GM18868 (cell line): ENCODE measurements around the gene ILF2.
A peak's percentile ranks its signal among the peaks of the same experiment; 100 is the strongest.
"Not testable (repeated sequence)": the region's sequence is repeated elsewhere in the genome, so short reads cannot be mapped to it uniquely, and the experiment has no call there.

Experiments
- ATAC-seq: cut with Tn5 transposase; IDR thresholded peaks from one replicate; pipeline ENCODE4 v1.9.1; 2021; ENCODE audit warnings: mild to moderate bottlenecking, moderate library complexity; ENCODE audit not compliant: unreplicated experiment

Gene ILF2

DNA sequence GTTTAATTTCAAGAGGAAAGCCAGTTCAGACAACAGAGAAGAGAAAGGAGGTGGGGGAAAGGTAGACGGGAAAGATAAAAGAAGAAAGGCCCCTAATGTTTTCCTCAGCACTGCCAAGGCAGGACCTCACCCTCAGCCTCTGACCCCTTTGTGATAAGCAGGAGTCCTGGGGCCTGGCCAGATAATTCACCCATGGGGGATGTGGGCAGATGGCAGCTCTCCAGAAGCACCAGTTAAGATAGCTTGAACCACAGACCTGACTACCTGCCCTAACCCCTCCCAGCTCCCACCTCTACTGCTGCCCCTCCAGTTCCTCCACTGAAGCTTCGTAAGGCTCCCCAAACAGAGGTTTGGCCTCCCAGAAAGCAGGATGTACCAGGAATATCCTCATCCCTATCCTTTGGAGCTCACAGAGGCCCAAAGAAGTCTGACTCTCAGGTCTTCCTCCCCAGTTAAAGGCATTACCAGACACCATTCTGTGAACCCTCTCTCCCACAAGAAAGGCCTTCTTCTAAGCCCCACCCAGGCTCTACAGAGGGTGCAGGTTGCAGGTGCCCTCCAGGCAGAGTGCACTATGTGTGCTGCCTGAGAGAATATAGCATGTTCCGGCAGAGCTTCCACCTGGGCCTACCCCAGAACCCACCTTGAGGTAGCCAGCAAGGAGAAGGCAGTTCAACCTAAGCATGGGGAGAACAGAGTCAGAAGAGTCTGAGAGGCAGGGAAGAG, 21.5 kb downstream of the ILF2 start:
- no peak for ATAC-seq

DNA sequence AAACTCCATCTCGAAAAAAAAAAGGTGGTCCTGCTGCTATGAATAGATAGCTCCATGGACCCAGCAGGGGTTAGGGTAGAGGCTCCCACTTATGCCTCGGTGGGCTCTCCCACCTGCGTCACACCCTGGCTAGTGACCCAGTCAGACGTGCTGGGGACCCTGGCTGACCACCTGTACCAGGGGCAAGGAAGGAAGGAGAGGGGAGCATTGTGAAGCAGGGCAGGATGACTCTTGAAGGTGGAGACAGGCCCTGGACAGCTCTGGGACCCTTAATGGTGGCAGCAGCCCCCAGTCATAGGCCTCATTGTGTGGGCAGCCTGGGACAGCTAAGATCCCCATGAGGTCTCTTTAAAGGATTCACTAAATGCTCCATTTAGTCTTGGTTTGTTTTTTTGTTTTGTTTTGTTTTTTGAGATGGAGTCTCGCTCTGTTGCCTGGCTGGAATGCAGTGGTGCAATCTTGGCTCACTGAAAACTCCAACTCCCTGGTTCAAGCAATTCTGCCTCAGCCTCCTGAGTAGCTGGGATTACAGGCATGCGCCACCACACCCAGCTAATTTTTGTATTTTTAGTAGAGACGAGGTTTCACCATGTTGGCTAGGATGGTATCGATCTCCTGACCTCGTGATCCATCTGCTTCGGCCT, 22.7 kb downstream of the ILF2 start:
- no peak for ATAC-seq

DNA sequence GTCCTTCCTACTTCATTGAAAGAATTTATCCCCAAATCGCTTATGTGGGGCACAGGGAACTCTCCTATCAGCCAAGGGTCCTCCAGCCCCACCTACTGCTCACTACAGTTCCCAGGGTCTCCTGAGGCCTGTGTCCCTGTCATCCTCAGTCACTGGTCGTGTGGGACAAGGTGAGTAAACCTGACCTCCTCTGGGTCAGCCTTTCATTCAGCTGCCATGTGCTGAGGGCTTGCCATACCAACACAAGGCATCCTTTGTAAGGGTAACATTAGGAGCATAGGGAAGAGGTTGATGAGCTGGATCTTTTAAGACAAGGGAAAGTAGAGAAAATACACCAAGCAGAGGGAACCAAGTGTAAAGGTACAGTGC, 23.5 kb downstream of the ILF2 start:
- no peak for ATAC-seq

DNA sequence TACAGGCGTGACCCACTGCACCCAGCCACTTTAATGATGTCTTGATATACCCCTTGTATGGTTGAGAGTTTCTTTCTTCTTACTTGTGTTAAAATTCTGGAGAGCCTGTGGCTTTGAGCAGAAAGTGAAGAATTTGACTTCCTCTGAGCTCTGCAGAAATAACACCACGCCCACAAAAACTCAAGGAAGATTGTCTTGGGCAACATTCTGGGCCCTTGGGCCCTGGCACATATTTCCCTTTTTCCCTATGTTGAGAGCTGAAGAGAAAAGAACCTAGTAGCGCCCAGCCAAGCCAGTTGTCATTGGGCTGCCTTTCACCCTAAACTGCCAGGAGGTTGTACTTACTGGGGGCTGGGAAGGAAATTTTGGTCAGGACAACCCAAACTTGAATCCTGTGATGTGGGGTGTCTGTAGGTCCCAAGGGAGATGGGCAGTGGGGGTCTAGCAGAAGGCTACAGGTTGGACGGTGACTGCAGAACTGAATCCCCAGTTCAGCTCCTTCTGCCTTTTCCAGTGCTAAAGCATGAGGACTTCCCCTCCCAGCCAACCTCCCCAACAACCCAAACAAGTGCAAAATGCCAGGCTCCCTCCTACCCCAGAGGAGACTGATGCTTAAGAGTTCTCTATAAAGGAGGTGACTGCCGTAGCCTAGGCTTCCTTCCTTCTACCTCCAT, 24.0 kb downstream of the ILF2 start:
- no peak for ATAC-seq

DNA sequence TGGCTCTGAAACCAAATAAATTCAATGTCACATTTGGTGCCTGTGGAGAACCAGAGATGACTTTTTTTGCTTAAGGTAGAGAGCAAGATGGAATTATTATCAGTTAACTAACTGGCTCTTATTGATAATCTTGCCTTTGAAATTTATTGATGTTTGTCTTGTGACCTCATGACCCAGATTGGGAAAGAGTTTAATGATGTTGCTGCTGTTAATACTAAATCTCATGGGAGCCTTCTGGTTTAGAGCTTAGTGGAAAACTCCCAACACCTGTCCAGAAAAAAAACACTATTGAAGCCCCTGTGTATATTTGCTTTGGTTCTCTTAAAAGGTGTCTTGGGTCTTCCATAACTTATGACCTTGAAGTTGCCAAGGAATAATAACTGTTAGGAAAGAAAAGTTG, 27.0 kb downstream of the ILF2 start:
- no peak for ATAC-seq

DNA sequence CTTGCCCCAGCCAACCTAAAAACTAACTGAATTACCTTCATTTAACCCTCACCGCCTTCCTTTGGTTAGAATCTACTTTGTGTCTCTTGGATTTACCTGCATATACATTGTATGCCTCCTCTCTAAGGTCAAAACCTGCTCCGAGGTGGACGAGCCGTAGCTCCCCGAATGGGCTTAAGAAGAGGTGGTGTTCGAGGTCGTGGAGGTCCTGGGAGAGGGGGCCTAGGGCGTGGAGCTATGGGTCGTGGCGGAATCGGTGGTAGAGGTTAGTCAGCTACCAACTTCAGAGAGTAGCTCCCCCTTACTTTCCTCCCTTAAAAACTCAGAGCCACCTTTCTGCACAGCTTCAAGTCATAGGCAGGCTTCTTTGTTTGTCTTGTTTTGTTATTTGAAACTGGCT, 27.7 kb downstream of the ILF2 start:
- no peak for ATAC-seq

DNA sequence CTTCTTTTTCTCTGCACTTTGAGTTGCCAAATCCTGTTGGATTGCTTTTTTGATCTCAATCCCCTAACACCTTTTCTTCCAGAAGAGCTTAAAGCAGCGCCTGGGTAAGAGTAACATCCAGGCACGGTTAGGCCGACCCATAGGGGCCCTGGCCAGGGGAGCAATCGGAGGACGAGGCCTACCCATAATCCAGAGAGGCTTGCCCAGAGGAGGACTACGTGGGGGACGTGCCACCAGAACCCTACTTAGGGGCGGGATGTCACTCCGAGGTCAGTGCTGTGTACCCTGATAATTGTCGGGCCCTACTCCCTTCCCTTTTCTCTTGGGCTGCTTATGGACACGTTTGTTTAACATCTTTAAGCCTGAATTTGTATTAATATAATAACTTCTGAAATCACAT, 28.6 kb downstream of the ILF2 start:
- no peak for ATAC-seq

DNA sequence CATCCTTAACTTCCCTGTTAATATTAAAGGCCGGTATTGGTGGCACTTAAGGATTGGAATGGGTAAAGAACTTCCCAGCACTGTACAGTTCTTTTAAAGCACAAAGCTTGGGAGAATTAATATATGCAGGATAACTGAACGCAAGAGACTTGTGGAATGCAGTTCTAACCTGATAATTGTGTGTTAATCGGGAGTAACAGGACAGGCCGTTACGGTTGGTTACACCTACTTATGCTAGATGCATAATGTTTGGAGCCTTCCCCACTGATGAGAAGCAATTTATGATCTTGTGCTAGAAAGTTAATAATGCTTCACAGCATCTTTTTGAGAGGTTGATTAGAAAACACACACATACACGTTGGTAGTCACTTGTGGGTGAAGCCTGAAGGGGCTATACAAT, 29.9 kb downstream of the ILF2 start:
- no peak for ATAC-seq

DNA sequence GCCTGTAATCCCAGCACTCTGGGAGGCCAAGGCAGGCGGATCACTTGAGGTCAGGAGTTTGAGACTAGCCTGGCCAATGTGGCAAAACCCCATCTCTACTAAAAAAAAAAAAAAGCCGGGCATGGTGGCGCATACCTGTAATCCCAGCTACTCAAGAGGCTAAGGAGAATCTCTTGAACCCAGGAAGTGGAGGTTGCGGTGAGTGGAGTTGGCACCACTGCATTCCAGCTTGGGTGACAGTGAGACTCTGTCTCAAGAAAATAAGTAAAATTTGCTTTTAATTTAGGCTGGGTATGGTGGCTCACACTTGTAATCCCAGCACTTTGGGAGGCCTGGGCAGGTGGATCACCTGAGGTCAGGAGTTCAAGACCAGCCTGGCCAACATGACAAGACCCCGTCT, 30.6 kb downstream of the ILF2 start:
- ATAC-seq = not testable (repeated sequence)

DNA sequence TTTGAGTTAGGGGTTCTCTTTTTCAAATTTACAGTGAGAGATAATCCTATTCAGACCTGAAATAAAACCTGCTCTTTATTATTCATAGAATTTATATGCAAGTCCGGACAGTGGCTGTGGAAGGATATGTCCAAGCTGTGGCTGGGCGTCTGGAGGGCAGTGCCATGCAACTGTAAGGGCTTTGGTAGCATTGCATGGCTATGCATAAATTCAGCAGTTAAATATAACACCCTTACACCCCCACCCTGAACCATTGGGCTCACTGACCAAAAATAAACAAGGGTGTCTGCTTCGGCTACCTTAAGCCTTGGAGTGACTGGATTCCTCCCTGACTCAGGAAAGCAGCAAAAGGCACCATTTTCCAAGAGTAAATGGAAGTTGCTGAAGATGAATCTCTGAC, 31.5 kb downstream of the ILF2 start:
- no peak for ATAC-seq

DNA sequence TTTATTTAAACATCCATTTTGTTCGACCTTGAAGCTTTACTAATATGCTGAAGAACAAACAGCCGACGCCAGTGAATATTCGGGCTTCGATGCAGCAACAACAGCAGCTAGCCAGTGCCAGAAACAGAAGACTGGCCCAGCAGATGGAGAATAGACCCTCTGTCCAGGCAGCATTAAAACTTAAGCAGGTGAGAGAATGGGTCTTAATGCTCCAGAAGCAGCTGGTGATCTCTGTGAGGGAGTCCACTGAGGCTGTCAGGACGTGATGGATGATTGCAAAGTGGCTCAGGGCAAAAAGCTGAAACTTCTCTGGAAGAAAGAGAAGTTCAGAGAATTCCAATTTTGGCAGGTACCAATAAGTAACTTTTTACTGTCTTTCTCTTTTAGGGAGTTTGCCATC, 32.5 kb downstream of the ILF2 start:
- no peak for ATAC-seq

DNA sequence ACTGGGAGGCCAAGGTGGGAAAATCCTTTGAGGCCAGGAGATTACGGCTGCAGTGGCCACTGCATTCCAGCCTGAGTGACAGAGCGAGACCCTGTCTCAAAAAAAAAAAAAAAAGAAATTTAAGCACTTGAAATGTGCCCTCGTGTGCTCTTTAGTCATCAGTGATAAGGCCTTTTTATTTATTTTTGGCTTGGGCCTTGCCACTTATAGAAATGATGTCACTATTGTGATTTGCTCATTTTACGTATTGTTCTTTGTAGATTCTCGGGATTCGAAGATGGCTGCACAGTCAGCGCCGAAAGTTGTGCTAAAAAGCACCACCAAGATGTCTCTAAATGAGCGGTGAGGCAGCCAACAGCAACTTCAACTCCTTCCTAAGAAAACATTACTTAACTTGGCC, 34.5 kb downstream of the ILF2 start:
- no peak for ATAC-seq

DNA sequence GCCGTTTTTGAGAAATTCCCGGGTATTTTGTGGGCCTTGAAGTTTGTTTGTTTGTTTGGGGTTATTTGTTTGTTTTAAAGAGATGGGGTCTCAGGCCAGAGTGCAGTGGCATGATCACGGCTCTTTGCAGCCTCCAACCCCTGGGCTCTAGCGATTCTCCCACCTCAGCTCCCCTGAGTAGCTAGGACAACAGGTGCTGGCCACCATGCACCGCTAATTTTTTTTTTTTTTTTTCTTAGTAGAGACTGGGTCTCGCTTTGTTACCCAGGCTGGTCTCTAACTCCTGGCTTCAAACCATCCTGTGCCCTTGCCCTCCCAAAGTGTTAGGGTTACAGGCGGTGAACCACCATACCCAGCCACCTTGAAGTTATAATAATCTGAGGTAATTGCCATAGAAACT, 34.9 kb downstream of the ILF2 start:
- ATAC-seq = no peak

DNA sequence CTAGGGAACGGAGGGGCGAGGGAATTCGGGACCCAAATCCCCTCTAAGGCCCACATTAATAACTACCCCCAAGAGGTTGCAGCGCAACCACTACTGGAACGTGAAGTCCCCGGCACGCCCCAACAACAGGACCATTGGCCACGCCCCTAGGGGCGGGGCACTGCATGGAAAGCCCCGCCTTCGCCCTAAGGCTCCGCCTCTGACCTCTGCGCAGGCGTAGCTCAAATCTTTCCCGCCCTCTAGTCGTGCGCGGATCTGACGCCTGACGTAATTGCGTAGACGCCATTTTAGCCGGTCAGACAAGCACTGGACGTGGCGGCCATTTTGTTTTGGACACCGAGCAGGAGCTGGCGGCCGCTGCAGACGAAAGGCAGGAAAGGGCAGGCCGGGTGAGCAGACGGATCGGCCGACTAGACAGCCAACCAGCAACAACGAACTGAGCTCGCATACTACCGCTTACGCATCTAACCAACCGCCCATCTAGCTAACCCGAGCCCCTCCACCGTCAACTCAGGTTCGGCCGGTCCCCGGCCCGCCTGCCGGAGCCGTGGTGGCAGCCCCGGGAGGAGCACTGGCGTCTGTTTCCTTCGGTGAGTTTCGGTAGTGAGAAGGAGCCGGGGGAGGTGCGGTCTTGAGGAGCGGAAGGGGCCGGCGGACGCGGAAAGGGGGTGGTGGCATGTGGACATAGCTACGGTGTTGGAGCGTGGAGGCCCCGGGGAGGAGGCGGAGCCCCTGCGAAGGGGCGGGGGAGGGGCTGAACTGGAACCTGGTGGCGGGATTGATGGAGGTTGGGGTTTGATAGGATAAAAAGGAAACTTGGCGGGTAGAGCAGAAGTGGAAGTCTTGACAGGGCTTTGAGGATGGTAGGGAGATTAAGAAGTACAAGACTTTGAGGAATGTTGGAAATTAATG, 36.8 kb downstream of the ILF2 start, which contains the start of gene CHTOP:
Gene CHTOP (plus strand): TSS at position 313 of the 912 bp plus-strand sequence. CDS start 2,523 bp downstream, outside the sequence.
- peak; percentile 81 for ATAC-seq

DNA sequence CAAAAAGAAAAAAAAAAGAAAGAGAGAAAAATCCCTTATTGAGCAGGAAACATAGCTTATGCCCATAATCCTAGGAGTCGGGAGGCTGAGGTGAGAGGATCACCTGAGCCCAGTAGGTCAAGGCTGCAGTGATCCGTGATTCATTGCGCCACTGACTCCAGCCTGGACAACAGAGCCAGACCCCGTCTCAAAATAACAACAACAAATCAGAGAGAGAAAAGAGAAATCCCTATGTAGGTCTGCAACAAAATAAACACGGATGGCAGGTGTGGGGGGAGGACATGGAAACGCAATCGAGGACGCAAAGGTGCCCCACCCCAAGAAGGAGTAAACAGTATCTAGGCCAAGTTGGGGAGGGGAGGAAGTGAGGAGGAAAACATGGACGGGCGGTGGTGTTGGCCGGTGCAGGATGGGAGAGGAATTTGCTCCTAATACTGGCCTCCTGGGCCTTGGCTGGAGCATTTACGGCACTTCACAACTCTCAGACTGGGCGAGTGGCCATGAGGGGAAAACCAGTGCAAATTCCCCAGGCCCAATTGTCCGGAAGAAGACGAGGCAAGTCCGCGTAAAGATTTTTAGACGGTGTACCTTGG, 37.5 kb downstream of the ILF2 start:
- ATAC-seq = peak; percentile 21

DNA sequence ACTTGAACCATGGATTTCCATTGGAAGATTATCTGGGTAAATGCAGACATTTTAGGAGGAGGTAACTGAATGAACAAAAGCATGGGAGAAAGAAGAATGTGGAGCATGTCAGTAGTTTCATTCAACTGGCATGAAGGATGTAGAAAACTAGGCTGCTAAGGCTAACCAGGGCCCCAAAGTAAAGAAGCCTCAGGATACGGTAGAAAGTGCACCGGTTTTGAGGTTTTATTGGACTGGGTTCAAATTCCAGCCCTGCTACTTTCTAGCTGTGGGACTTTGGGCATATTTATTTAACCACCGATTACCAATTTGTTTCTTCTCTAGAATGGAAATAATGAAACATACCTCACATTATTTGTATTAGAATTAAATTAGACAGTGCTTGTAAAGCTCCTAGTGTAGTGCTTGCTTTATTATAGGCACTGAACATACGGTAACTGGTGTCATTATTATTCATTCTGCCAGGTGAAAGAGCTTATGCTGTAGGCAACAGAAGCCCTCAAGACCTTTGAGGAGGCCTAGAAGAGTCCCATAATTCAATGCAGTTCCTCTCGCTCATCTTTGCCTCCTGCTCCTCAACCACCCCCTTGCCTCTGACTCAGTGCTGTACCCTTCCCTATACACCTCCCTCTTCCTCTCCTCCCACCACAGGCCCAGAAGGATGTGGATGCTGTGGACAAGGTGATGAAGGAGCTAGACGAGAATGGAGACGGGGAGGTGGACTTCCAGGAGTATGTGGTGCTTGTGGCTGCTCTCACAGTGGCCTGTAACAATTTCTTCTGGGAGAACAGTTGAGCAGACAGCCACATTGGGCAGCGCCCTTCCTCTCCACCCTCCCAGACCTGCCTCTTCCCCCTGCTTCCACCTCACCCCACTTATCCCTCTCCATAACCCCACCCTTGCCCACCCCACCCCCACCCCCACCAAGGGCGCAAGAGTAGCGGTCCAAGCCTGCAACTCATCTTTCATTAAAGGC, 39.5 kb downstream of the ILF2 start:
- ATAC-seq = no peak

DNA sequence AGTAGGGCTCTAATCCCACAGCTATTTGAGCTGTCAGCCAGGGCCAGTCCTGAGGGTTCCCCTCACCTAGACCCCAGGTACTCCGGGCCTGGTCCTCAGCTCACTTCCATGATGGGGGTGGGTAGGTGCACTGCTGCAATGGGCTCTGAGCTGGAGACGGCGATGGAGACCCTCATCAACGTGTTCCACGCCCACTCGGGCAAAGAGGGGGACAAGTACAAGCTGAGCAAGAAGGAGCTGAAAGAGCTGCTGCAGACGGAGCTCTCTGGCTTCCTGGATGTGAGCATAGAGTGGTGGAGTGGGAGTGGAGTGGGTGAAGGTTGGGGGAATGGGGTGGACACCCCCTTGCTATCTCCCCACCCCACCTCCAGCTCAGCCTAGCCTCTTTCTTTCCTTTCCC, 40.4 kb downstream of the ILF2 start:
- no peak for ATAC-seq

DNA sequence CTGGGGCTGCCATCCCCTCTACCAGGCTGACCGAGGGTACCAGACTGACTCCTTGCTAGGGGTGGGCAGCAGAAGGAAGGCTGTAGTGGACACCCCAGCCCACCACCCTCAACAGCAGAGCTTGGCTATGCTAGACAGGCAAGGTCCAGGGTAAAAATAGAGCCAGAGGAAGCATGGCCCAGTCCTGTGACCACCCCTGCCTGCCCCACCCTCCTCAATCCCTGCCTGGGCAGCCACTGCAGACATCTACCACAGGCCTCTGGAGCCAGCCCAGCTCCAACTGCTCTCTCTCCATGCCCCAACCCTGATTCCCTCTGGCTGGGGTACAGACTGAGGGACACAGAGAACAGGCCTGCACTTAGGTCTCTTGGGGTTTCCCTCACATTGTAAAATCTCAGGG, 40.8 kb downstream of the ILF2 start:
- no peak for ATAC-seq

DNA sequence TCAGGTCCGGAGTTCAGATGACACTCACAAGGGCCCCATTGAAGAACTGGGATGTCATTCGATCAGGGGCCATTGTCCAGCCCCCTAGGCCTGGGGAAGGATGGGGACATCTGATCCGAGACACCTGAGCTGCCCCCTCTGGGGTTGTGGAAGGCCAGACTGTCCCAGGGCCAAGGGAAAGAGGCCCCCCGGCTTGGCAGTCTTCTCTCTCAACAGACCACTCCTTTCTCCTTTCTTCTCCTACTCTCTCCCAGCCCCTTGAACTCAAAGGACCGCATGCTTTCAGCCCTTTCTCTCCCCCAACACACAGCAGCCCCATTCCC, 41.5 kb downstream of the ILF2 start:
- no peak for ATAC-seq
